HG03025 (cell line): Measurements from ENCODE around the gene POTEI.
"Not testable (repeated sequence)": the region's sequence is repeated elsewhere in the genome, so short reads cannot be mapped to it uniquely, and the experiment has no call there.

Source experiments
- ATAC-seq: cut with Tn5 transposase; IDR thresholded peaks from one replicate; pipeline ENCODE4 v1.9.1; 2021; ENCODE audit warnings: mild to moderate bottlenecking, moderate library complexity; ENCODE audit not compliant: unreplicated experiment, low FRiP score

Gene POTEI

GRCh38 chr2:130510807-130511746 lies 1.9 kb upstream of the POTEI start:
- ATAC-seq: not testable (repeated sequence)

GRCh38 chr2:130491073-130491472 lies 18.1 kb downstream of the POTEI start:
- ATAC-seq: not testable (repeated sequence)

- not testable (repeated sequence) for ATAC-seq
Observed at GRCh38 chr2:130455413-130455812, 53.7 kb downstream of the POTEI start.

GRCh38 chr2:130454712-130455083 lies 54.4 kb downstream of the POTEI start:
- not testable (repeated sequence) for ATAC-seq

GRCh38 chr2:130453955-130454711 lies 55.0 kb downstream of the POTEI start:
- not testable (repeated sequence) for ATAC-seq

- not testable (repeated sequence) for ATAC-seq
Observed at GRCh38 chr2:130452897-130453296, 56.2 kb downstream of the POTEI start.

GRCh38 chr2:130451823-130452222 lies 57.3 kb downstream of the POTEI start:
- not testable (repeated sequence) for ATAC-seq

- not testable (repeated sequence) for ATAC-seq
Observed at GRCh38 chr2:130451278-130451677, 57.9 kb downstream of the POTEI start.

- not testable (repeated sequence) for ATAC-seq
Observed at GRCh38 chr2:130450366-130450765, 58.8 kb downstream of the POTEI start.

- ATAC-seq: not testable (repeated sequence)
Observed at GRCh38 chr2:130427631-130428030, 81.5 kb downstream of the POTEI start.

- ATAC-seq: not testable (repeated sequence)
Observed at GRCh38 chr2:130418845-130419244, 90.3 kb downstream of the POTEI start.

- ATAC-seq: not testable (repeated sequence)
Observed at GRCh38 chr2:130416693-130417092, 92.4 kb downstream of the POTEI start.
